Retinal pigment epithelial cell (primary cell): Measurements from ENCODE around the gene PPP1R2B.

Experiments used
- DNase-seq: peaks from one replicate; pipeline ENCODE4 v3.0.0-alpha.2; 2010; ENCODE audit warnings: low read depth
- H3K4me3 ChIP-seq: 2 replicates; pipeline ENCODE4 v1.5.1; 2011; ENCODE audit warnings: mild to moderate bottlenecking, low read length, control low read depth, moderate library complexity
- CTCF ChIP-seq: conservative IDR thresholded peaks from 2 replicates; pipeline ENCODE4 v1.5.1; 2011; ENCODE audit warnings: low read depth, low read length, control low read depth, inconsistent platforms

The PPP1R2B gene

GRCh38 chr5:156893517-156893916 is 43.4 kb downstream of the PPP1R2B start:
- H3K4me3 ChIP-seq = no peak overlapping the region
- no peak for DNase-seq
- no peak for TF ChIP-seq CTCF

GRCh38 chr5:156896546-156896945 is 46.5 kb downstream of the PPP1R2B start:
- TF ChIP-seq CTCF = no peak
- no peak for DNase-seq
- no peak overlapping the region for H3K4me3 ChIP-seq
